Stimulated activated CD8-positive, alpha-beta memory T cell treated with anti-CD3 and anti-CD28 coated beads, Interleukin-7, amount 100 ng/mL, for 48 hours (primary cell): ENCODE data around the gene TTLL5.

ENCODE experiments used
- DNase-seq, 2 donors: peaks; one replicate each; pipeline ENCODE4 v3.0.0-alpha.2; 2020; ENCODE audit warnings: low read depth in 1 of 2; ENCODE audit errors: extremely low read depth in 1 of 2

Gene TTLL5

GRCh38 chr14:75982266-75983018 is 321.4 kb downstream of the TTLL5 start:
- DNase-seq, result peak; percentile 47 to 51

GRCh38 chr14:75983019-75983358 is 321.9 kb downstream of the TTLL5 start:
- DNase-seq, result no peak

GRCh38 chr14:75984674-75985073 is 323.6 kb downstream of the TTLL5 start:
- no peak for DNase-seq

GRCh38 chr14:75985618-75986438 is 324.8 kb downstream of the TTLL5 start, which contains the start of gene IFT43:
TSS of gene IFT43 (plus strand) at chr14:75985763. CDS start at chr14:75985787, 24 bp downstream.
- peak; percentile 73 to 91 for DNase-seq

- DNase-seq, result no peak
Measured at GRCh38 chr14:75986439-75986765, 325.4 kb downstream of the TTLL5 start.

- DNase-seq, result no peak
Measured at GRCh38 chr14:75987201-75987970, 326.3 kb downstream of the TTLL5 start.

- no peak for DNase-seq
Measured at GRCh38 chr14:75989134-75989533, 328.1 kb downstream of the TTLL5 start.

- no peak for DNase-seq
Measured at GRCh38 chr14:75990297-75990696, 329.3 kb downstream of the TTLL5 start.

- no peak for DNase-seq
Measured at GRCh38 chr14:75991753-75992152, 330.7 kb downstream of the TTLL5 start.

- DNase-seq, result no peak
Measured at GRCh38 chr14:75993567-75994041, 332.6 kb downstream of the TTLL5 start.

GRCh38 chr14:75995372-75996041 is 334.5 kb downstream of the TTLL5 start:
- DNase-seq, result no peak

- no peak for DNase-seq
Measured at GRCh38 chr14:75996488-75996887, 335.4 kb downstream of the TTLL5 start.

GRCh38 chr14:75999511-76000190 is 338.6 kb downstream of the TTLL5 start:
- DNase-seq, result no peak

GRCh38 chr14:76002383-76002782 is 341.3 kb downstream of the TTLL5 start:
- no peak for DNase-seq
